GM19438 (cell line): ENCODE results near the gene DLK1.

Source experiments
- ATAC-seq: cut with Tn5 transposase; IDR thresholded peaks from one replicate; pipeline ENCODE4 v1.9.1; 2021; ENCODE audit warnings: low read depth; ENCODE audit not compliant: unreplicated experiment

The DLK1 gene

DNA sequence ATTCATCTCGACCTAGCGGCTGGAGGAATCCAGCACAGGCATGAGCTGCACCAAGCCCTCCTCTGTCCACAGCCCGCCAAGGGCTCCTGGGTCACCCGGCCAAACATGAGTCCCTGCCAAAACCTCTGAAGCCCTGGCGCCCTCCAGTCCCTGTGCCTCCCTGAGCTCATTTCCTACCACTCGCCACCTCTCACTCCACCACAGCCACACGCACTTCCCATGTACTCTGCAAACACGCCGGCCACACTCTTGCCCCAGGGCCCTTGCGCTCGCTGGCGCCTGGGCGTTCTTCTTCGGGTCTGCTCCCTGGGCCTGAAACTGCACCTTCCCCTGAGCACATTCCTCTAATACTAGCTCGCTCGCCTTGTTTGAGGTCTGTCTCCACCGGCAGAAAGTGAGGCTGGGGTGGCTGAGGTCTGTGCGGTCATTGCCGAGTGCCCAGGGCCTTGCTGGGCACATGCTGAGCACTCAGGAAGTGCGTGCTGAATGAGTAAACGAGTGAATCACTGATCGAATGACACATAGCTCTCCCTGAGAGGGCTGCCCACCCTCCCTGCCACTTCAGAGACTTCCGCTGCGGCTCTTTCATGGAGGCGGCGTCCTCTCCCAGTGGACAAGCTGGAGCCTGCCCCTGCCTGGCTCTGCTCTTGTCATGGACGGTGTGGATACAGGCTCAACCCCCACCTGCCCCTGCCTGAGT, 33.7 kb upstream of the DLK1 start:
- ATAC-seq: no peak

DNA sequence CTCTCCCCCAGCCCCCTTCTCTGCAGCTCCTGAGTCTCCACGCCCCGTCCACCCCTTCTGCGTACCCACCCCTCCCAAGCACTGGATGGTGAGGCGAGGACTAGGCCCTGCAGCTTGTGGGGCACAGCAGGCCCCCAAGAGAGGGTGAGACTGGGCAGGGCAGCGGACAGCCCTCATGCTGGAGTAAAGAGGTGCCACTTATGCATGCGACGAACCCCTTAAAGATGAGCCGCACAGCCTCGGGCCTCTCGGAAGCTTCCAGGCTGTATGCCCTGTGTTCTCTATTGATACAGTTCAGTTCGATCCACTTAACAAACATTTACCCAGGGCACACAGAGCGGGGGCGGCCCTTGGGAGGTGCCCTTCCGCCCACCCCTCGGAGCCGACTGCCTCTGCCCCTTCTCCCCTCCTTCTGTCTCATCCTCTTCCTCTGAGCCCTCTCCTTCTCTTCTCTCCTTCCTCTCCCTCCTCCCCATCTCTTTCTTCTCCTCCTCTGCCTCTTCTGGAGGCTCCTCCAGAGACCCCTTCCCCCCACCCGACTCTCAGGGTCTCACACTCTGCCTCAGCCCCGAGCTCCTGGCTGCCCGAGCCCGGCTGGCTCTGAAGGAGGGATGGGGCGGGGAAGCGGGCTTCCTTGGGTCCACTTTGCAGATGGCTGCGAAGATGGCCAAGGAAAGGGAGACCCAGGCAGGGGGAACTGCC, 32.7 kb upstream of the DLK1 start:
- no peak for ATAC-seq

DNA sequence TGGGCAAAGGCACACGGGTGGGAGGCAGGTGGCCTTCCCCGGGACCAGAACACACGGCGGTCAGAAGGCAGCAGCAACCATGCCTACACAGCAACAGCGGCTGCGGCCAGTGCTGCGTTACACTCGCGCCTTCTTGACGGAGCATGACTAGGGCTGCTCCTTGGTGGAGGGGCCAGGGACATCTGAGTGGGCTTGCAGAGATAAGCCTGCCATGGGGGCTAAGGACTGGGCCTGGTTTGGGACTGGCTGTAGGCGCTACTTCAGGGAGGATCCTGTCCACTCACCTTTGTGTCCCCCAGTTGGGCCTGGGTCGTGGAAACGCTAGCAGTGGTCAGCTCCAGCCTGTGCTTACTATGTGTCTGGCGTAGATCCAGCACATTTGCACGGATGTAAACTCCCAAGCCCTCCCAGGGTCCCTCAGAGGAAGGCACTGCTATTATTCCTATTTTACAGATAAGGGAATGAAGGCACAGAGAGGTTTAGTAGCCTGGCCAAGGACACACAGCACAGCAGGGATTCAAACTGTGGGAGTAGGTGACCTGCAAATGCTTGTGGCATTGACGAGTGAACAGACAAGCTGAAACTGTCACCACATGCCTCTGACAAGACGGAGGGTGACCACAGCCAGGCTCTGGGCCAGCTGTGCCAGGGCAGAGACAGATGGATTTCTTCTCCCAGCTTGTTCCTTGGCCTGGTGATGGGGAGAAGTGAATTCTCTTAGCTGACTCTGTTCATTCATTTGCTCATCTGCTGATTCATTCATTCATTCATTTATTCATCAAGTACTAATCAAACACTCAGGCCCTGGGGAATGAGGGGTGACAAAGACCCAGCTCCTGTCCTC, 31.9 kb upstream of the DLK1 start:
- ATAC-seq: no peak

GRCh38 chr14:100695423-100695738, 31.3 kb upstream of the DLK1 start:
- ATAC-seq: no peak

GRCh38 chr14:100696008-100696407, 30.7 kb upstream of the DLK1 start:
- ATAC-seq: no peak

GRCh38 chr14:100696590-100696989, 30.1 kb upstream of the DLK1 start:
- no peak for ATAC-seq

DNA sequence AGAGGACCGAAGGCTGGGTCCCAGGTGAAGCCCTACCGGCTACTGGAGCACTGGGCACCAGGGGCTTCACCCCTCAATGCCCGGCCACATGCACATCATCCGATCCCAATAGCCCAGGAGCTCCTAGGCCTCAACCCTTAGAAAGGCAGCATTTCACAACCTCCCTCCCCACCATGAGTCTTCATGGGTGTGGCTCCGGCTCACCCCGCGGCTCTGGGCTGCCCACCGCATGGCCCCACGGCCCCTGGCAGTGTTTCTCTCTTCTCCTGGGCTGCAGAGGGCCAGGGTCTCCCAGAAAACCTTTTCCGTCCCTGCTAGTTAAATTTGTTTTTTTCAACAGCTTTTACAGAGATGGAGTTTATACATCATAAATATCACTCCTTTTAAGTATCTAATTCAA, 28.6 kb upstream of the DLK1 start:
- no peak for ATAC-seq

DNA sequence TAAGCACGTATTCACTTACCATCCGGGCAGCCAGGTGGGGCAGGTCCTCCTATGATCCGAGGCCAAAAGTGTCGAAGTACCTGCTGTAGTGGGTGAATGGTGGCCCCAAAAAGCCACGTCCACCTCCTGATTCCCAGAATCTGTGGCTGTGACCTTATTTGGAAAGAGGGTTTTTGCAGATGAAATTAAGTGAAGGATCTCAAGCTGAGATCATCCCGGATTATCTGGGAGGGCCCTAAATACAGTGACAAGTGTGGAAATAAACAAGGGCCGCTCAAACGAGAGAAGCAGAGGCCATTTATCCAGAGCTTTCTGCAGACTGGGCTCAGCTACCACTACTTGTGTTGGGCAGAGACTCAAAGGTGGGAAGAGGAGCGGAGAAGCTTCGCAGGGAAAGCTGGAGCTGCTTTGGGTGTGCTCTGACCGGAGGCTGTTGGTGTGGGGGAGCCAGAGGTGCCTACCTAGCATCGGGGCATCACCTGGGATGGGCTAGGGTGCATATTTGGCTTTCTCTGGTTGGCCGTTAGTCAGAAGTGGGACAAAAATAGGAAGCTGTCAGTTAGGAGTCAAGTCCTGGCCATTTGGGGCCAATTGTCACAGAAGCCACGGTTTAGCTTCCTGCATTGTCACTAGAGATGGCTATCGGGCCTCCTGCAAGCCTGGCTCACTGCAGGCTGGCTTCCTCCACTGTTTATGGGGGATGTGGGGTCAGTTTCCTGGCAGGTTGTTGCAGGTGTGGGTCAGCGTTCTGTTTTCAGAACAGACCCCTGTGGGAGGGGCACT, 27.8 kb upstream of the DLK1 start:
- ATAC-seq: no peak

DNA sequence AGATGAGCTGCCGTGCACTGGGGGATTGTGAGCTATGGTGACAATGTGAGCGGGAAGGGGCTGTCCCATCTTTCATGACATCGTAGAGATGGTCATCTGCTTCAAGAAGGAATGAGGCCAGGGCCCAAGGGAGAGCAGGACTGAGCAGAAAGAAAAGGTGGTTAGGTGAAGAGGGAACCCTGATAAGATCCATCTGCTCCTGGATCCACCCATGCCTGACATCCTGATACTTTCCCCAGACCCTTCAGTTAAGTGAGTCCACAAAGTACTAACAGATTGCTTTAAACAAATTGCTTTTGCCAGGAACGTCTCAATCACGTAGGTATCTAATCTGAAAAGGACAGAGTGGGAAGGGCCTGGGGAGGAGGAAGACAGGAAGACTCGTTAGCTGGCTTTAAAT, 25.4 kb upstream of the DLK1 start:
- no peak for ATAC-seq

DNA sequence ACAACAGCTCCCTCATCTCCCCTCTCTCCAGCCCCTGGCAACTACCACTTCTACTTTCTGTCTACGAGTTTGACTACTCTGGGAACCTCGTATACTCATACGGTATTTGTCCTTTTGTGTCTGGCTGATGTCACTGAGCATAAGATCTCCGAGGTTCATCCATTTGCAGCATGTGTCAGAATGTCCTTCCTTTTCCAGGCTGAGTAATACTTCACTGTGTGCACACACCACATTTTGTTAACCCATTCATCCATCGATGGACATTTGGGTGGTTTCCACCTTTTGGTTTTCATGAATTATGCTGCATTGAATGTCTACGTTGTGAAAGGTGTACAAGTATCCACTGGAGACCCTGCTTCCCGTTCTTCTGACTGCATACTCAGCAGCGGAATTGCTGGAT, 24.1 kb upstream of the DLK1 start:
- ATAC-seq: no peak

- ATAC-seq: no peak
Measured at GRCh38 chr14:100703386-100704220, 23.1 kb upstream of the DLK1 start.

DNA sequence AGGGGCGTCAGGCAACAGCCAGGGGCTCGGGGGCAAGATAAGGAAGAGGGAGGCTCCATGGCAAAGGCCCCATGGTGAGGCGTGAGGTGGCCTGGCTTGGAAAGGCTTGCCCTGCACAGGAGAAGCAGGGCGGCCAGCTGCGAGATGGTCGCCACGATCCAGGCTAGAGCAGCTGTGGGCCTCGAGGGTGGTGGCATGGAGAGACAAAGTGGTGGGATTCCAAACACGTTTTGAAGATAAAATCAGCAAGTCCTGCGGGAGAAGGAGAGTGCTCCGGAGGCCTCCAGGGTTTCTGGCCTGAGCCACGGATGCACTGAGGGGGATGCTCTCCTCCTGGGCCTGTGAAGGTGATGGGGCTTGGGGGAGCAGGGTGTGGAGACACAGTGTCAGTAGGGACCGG, 20.5 kb upstream of the DLK1 start:
- no peak for ATAC-seq

- no peak for ATAC-seq
Measured at GRCh38 chr14:100706860-100707259, 19.8 kb upstream of the DLK1 start.

- no peak for ATAC-seq
Measured at GRCh38 chr14:100708425-100709288, 18.0 kb upstream of the DLK1 start.

DNA sequence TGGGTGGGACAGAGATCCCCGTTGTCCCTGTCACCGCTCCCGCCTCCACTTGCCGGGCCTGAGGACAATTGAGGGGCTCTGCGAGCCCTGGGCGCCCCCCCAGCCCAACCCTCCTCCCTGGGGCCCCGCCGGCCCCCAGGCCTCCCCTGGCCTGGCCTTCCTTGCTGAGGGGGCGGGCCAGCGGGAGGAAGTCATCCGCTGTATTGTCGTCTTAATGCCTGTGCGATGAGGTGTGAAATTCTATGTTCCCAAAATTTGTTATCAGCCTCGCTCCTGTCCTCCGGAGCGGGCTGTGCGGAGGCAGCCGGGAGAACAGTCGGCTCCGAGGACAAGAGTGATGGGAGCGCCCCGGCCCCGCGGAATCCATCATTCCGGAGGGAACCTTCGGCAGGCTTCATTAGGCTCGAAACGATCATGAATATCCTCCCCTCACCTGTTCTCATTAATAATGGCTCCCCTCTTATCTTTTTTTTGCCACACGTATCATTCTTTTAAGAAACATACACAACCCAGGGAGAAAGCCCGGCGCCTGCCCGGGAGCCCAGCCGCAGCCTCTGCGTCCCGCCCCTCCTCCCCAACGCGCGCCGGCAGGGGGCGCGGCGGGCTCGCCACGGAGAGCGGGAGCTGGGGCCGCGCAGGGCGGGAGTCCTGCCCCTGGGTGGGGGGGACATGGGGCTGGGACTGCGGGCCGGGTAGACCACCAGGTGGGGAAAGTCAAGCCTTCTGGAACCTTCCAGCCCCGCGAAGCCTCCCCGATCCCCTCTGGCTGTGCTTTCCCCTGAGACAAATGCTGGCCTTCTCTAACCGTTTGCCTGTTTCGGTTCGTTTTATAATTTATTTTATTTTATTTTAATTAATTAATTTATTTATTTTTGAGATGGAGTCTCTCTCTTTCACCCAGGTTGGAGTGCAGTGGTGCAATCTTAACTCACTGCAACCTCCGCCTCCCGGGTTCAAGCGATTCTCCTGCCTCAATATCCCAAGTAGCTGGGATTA, 17.1 kb upstream of the DLK1 start:
- no peak for ATAC-seq

DNA sequence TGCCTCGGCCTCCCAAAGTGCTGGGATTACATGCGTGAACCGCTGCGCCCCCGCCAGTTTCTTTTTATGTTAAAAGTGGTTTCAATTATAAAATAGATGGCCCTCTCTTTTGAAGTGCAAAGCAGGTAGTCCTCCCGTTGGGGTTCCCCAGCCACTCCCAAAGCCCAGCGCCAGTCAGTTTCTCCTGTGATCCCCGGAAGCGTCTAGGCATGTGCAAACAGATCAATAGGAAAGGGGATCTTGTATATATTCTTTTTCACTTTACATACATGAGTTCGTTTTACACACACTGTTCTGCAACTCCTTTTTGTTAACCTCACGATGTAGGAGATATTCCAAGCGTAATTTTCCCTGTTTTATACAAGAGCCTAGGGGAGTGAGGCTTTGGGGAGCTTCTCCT, 16.3 kb upstream of the DLK1 start:
- ATAC-seq: no peak

DNA sequence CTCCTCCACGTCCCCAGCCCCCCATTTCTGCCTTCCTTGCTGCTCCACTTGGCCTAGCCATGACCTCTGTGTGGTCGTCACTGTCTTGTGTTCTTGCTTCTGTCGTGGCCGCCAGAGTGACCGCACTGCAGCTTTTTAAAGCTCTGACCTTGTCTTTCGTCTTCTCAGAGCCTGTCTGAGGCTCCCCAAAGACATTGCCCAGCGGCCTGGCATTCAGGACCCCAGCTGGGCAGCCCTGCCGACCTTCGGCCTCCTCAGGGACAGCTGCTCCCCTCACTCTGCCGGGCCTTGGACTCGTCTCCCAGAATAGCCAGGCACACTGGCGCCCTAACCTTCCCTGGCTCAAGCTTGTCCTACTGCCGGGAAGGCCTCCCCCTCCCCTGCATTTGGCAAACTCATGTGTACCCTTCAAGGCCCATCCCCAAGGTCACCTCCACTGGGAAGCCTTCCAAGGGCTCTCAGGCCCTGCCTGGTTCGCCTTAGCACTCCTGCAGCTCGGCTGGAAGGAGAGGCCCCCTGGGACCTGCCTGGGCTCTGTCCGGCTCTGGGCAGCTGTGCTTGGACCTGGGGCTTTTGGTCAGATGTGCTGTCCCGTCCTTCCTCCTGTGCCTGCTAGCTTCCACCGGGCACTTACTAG, 15.7 kb upstream of the DLK1 start:
- no peak for ATAC-seq
